Fibroblast of gingiva (primary cell): ENCODE results near the gene NGEF.

Experiments used
- DNase-seq: peaks from one replicate; pipeline ENCODE4 v3.0.0-alpha.2; 2011; ENCODE audit warnings: low read depth

The NGEF gene

GRCh38 chr2:233044974-233045605, 32.0 kb upstream of the NGEF start:
- DNase-seq: no peak

DNA sequence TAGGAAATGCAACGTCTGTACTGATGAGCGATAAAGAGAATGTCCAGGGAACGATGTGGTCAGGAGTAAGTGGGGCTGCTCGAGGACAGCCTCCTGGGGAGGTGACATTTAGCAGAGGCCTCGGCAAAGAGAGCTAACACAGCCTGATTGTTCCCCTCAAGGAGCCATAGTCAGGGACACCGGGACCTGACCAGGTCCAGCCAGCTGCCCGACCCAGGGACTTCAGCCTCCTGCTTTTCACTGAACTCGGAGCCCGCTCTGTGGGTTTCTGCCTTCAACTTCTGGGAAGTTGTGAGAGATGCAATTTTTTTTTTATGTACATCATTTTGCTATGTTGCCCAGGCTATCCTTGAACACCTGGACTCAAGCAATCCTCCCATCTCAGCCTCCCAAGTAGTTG, 29.5 kb upstream of the NGEF start:
- no peak for DNase-seq

DNA sequence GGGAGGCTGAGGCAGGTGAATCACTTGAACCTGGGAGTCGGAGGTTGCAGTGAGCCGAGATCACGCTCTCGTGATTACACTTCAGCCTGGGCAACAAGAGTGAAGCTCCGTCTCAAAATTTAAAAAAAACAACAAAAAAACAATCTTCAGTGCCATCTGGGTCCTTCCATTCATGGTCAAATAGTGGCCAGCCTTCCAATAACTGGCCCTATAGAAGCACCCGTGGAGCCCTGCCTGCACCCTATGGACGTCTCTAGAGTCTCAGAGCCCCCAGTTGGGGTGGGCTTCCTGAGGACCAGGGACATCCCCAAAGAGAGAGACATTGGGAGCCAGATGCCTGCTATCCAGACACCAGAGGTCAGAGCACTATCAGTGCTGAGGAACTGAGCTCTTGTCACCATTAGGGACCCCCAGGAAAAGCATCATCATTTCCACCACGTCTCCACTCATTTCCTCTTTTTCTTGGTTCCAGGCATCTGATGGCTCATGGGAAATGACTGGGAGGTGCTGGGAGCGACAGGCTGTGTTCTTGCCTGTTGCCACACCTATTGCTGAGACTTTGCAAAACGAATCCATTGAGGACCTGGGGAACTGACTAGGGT, 28.8 kb upstream of the NGEF start:
- DNase-seq: no peak

DNA sequence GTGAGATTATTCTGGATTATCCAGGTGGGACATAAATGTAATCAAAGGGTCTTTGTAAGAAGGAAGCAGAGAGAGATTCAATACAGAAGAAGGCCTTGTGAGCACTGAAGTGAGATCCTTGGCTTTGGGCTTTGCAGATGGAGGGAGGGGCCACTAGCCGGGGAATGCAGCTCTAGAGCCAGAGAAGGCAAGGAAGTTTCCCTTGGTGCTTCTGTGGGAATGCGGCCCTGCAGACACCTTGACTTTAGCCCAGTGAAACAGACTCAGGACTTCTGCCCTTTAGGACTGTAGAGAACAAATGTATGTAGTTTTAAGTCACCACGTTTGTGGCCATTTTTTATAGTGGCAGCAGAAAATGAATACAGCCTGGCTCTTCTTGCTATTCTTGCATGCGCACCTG, 27.5 kb upstream of the NGEF start:
- DNase-seq: no peak

DNA sequence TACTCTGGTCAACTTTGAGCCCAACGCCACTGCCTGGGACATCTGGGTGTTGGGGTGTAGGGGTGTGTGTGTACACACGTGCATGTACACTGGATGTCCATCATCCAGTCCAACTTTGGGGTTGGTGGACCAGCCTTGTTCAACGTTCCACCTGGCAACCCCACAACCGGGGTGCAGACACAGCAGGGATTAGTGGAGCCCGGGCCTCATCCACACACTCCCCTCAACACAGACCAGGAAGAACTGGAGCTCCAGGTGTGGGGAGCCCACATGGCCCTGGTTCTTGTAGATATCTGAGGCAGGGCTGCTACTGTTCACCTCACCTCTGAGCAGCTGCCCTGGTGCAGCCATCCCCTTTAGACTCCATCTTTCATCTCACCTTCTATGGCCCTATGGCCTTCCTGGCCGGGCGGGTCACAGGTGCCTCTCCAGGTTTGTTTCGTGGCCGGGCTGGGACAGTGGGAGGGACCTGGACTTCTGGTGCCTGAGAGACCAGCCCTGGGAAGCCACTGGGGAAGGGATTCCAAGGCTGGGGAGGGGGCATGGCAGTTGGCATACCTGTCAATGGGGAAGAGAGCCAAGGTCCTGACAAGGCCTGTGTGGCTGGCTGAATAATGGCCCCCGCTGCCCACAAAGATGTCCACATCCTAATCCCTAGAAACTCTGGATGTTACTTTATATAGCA, 26.9 kb upstream of the NGEF start:
- no peak for DNase-seq

- DNase-seq: no peak
These were observed 26.3 kb upstream of the NGEF start for GRCh38 chr2:233039212-233039845.

DNA sequence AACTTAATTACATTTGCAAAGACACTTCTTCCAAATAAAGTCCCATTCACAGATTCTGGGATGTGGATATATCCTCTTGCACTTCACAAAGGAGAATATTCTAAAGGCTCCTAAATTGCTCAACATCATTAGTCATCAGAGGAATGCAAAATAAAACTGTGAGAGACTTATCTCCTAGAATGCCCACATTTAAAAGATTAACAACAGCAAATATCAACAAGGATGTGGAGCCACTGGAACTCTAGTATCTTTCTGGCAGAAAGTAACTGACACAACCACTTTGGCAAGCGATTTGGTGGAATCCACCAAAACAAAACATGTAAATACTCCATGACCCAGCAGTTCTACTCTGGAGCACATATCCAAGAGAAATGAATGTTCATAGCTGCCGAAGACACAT, 24.0 kb upstream of the NGEF start:
- peak; percentile 41 for DNase-seq

DNA sequence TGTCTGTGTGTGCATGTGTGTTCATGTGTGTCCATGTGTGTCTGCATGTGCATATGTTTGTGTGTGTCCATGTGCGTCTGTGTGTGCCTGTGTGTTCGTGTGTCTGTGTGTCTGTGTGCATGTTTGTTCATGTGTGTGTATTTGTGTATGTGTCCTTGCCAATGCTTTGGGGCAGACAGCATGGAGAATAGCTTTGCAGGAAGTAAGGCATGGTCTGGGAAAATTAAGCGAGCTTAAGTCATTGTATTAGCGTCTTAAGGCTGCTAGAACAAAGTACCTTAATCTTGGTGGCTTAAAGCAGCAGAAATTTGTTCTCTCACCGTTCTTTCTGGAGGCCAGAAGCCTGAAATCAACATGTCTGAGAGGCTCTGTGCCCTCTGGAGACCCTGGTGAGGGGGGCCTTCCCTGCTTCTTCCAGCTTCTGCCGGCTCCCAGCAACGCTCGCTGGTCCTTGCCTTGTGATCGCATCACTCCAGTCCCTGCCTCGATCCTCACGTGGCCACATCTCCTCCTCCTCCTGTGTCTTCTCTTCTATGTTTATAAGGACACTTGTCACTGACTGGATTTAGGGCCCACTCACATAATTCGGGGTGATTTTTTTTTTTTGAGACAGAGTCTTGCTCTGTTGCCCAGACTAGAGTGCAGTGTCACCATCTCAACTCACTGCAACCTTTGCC, 23.2 kb upstream of the NGEF start:
- no peak for DNase-seq

GRCh38 chr2:233035426-233036161, 22.5 kb upstream of the NGEF start:
- no peak for DNase-seq

DNA sequence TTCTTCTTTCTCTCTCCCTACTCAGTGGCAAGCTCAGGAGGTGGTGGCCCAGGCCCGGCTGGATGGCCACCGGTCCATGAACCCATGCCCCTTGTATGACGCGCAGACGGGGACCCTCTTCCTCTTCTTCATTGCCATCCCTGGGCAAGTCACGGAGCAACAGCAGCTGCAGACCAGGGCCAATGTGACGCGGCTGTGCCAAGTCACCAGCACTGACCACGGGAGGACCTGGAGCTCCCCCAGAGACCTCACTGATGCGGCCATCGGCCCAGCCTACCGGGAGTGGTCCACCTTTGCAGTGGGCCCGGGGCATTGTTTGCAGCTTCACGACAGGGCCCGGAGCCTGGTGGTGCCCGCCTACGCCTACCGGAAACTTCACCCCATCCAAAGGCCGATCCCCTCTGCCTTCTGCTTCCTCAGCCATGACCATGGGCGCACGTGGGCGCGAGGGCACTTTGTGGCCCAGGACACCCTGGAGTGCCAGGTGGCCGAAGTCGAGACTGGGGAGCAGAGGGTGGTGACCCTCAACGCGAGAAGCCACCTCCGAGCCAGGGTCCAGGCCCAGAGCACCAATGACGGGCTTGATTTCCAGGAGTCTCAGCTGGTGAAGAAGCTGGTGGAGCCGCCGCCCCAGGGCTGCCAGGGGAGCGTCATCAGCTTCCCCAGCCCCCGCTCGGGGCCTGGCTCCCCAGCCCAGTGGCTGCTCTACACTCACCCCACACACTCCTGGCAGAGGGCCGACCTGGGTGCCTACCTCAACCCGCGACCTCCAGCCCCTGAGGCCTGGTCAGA, 21.2 kb upstream of the NGEF start:
- no peak for DNase-seq

DNA sequence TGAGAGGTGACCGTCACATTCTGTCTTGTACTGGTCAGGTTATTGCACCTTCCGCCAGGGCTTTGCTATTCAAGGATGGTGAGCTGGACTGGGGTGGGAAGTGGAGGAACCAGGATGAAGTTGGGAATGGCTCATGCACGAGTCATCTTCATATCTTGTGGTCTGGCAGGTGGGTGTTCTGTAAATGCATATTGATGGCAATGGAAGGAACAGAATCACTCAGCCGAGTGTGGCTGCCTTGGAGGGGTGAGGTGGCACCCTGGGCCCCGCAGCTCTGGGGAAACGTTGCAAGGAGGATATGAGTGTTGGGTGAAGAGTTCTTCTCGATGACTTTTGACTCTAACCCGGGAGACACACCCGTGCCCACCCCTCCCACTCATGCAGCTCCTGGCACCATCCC, 20.6 kb upstream of the NGEF start:
- DNase-seq: no peak

DNA sequence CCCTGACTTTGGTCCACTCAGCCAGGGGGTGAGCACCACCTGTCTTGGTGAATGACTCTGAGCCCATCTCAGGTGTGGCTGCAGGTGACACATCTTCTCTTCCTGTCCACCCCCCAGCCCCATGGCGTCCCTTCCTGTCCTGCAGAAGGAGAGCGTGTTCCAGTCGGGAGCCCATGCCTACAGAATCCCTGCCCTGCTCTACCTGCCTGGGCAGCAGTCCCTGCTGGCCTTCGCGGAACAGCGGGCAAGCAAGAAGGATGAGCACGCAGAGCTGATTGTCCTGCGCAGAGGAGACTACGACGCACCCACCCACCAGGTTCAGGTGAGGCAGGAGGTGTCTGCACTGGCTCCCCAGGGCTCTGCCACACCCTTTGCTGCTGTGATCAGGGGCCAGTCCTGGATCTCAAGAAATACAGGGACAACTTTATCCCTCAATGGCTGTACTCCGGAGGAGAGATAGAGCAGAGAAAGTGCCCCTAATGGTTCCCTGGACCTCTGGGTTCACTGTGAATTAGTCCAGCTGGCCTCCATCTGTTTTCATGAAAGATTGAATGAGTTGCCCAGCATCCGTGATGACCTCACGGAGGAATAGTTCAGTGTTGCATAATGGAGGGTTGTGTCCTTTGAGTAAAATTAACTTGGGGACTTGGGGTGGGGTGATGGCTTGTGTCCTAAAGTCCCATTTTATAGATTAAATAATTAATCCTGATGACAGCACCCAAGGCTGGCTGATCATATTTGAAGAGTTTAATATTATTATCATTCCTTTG, 19.7 kb upstream of the NGEF start, which contains the start of gene NEU2:
Gene NEU2, plus strand, starts transcription at position 122 of the 770 bp plus-strand sequence. Its CDS starts 0 bp downstream, at position 122.
- peak; percentile 31 for DNase-seq

- DNase-seq: no peak
These were observed 18.8 kb upstream of the NGEF start for GRCh38 chr2:233031556-233032500.

DNA sequence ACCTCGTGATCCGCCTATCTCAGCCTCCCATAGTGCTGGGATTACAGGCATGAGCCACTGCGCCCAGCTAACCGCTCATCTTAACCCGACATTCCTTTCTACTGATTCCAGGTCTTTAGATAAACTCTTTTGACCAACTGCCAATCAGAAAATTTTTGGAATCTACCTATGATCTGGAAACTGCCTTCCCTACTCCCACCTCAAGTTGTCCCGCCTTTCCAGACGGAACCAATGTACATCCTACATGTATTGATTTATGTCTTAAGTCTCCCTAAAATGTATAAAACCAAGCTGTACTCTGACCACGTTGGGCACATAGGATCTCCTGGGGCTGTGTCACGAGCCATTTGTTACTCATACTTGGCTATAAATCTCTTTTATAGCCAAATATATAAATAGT, 16.3 kb upstream of the NGEF start:
- DNase-seq: no peak

GRCh38 chr2:233026198-233026813, 13.2 kb upstream of the NGEF start:
- peak; percentile 61 for DNase-seq

- peak; percentile 3 for DNase-seq
These were observed 12.7 kb upstream of the NGEF start for GRCh38 chr2:233025706-233026105.

GRCh38 chr2:233023761-233024410, 10.8 kb upstream of the NGEF start:
- DNase-seq: no peak
